NCI-H345 (cell line): ENCODE results near the gene KIF21A.

Experiments used
- DNase-seq: peaks from one replicate; lab custom pipeline; 2025; lab: John Stamatoyannopoulos, UW

The KIF21A gene

GRCh38 chr12:39386335-39386734 lies 56.6 kb downstream of the KIF21A start:
- no peak for DNase-seq

DNA sequence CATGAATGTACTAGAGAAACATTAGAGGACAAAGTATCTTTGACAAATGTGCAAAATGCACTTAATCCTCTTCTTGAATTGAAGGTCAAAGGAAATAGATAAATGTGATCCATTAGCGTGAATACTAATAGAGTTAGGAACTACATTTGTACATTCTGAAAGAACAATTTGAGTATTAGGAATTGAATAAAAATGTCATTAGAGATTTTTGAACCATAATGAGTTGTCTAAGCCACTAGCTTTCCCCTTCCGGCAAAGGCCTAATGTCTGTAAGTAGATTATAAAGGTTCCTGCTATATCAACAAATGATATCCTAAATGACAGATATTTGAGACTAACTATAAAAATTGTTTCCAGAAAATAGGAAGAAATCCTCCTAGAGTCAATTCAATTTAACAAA lies 59.8 kb downstream of the KIF21A start:
- no peak for DNase-seq

GRCh38 chr12:39380090-39380489 lies 62.8 kb downstream of the KIF21A start:
- DNase-seq, result no peak

DNA sequence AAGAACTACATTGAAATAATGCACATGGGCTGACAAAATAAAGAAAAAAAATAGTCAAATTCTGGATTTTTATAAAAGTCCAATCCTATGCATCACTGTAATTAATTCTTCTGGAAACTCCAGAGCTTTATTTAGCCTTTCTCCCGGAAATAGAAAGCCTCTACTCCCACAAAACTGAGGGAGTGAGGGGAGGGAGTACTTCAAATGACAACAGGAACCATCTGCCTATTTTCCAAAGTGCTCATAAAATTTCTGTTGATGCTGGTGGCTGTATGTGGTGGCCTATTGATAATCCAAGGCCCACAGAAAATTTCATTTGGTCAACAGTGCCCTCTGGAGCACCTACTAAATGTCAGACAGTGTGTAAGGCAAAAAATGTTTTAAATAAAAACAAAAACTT lies 64.6 kb downstream of the KIF21A start:
- no peak for DNase-seq

DNA sequence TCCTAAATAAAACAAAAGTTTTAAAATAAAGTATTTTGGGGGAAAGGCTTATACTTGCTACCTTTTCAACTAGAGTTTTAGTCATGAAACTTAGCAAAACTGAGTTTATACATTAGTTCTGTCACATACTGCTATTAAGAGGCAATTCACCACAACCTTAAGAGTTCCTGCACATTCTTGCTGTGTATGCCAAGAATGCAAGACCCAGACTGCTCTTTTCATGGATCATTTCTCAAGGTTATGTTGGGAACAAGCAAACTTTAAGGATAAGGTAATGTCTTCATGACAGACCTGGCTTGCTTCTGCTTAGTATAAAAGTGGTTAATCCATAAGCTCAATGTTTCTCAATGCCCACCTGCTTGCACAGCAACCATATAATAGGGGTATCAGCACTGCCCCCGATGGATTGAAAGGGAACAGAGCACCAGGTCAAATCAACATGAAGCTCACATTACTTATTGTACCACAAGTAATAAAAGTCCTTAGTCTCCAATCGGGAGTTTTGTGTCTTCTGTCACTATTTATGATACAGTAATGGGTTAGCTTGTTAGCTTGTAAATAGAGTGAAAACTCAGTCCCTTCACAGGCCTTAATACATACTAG lies 67.6 kb downstream of the KIF21A start:
- DNase-seq, result no peak

DNA sequence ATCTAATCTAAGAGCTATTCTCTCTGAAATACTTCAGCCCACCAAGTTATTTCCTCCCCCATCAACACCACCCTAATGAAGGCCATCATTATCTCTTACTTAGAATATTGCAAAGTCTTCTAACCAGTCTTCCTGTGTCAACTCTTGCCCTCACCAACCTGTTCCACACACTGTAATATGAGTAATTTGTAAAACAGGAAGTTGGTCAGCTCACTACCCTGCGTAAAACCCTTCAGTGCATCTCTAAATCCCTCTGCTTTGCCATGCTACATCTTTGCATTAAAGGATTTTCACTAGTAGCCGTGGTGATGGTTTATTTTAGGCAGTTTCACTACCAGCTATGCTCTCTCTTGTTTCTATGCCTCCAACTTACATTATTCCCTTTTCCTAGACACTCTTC lies 70.0 kb downstream of the KIF21A start:
- no peak for DNase-seq

GRCh38 chr12:39372204-39372925 lies 70.6 kb downstream of the KIF21A start:
- no peak for DNase-seq

DNA sequence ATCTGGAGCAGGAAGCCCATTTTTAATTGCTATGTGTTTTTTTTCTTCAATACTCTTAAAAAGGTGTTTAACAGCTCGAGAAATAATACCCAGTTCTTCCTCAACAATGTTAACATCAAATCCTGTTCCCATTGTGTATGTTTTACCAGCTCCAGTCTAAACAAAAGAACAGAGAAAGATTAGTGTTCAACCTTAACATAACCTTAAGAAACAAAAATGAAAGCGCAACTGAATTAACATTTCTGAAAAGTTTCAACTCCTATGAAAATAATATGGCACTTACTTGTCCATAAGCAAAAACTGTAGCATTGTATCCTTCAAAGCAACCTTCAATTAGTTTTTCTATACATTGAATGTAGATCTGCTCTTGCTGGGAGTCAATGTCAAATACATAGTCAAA lies 73.2 kb downstream of the KIF21A start:
- DNase-seq, result no peak

GRCh38 chr12:39368891-39369290 lies 74.0 kb downstream of the KIF21A start:
- no peak for DNase-seq

- DNase-seq, result no peak
Measured at GRCh38 chr12:39368096-39368495, 74.8 kb downstream of the KIF21A start.

DNA sequence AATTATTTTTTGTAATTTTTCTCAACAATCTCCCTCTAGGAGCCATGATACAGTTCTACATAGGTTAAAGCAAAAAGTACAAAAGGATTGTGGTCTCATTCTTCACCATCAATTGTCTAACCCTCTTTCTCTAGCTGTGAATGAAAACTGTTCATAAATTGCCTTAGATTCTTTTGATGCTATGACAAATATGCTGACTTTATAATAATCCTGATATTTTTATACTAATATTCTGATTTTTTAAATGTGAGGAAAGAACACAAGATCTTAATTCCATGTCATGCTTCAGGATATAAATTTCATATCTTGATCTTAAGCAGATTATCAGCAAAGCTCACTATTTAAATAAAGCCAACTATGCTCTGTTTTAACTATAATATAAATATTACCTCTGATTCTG lies 75.4 kb downstream of the KIF21A start:
- no peak for DNase-seq

DNA sequence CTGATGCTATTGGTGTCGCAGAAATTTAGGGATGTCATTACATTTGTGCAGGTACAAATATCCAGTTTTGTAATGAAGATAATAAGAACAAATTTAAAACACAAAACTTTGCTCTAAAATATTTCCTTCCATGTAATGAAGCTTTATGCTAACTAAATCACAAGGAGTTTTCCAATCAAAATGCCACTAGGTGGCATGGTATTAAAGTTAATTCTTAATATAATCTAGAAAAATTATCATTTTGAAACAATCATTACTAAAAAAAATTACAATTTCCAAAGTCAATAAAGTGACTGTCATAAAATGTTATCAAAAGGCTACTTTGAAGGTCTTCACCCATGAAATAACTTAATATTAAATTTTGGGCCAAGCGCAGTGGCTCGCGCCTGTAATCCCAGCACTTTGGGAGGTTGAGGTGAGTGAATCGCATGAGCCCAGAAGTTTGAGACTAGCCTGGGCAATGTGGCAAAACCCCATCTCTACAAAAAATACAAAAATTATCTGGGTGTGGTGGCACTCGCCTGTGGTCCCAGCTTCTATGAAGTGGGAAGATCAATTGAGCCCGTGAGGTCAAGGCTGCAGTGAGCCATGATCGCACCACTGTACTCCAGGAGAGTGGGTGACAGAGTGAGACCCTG lies 77.4 kb downstream of the KIF21A start:
- DNase-seq, result no peak

- no peak for DNase-seq
Measured at GRCh38 chr12:39364196-39364595, 78.7 kb downstream of the KIF21A start.

DNA sequence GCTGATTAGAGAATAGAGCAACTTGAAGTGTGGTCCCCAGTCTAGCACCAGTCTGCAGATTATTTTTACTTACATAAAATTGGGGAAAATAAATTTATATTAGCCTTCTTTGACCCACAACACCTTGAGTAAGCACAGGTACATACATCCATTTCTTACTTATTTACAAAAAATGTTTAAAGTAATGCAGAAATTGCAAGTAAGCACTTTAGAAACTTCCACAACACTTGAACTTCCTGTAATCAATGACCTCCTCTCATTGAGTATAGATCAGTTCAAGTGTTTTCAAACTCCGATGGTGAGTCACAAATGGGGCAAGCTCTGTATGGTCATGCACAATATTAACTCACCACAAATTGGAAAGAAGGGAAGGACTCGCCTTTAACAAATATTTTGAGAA lies 83.3 kb downstream of the KIF21A start:
- DNase-seq, result no peak

GRCh38 chr12:39357041-39357440 lies 85.9 kb downstream of the KIF21A start:
- no peak for DNase-seq

- no peak for DNase-seq
Measured at GRCh38 chr12:39355841-39356240, 87.1 kb downstream of the KIF21A start.

GRCh38 chr12:39354955-39355354 lies 88.0 kb downstream of the KIF21A start:
- no peak for DNase-seq

- DNase-seq, result no peak
Measured at GRCh38 chr12:39352471-39353017, 90.4 kb downstream of the KIF21A start.

DNA sequence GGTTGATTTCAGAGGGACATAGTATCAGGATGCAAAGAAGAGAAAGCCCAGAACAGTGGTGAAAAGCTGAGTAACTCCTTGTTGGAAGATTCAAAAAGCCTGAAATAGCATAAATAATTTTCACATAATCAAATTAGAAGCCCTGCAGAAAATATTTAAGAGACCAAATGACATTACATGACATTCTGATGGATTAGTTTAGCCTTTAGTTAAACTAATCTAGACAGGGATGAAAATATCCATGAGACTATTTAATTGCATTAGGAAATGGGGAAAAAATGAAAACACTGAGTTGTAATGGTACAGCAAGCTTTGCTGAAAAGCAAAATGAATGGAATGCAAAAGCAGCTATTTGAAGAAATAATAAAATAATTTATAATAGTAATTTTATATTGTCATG lies 91.8 kb downstream of the KIF21A start:
- DNase-seq, result no peak

GRCh38 chr12:39348941-39349626 lies 93.8 kb downstream of the KIF21A start:
- DNase-seq, result no peak

GRCh38 chr12:39348523-39348922 lies 94.4 kb downstream of the KIF21A start:
- DNase-seq, result no peak

- DNase-seq, result no peak
Measured at GRCh38 chr12:39344926-39345325, 98.0 kb downstream of the KIF21A start.

- no peak for DNase-seq
Measured at GRCh38 chr12:39343665-39344064, 99.3 kb downstream of the KIF21A start.
